H1 (cell line): ENCODE measurements around the gene KLHL21. TPM values are rescaled to one million over a fixed set of nuclear protein-coding genes. Genes with fewer than 3 reads are reported as not detected.

Experiments
- CTCF ChIA-PET: fragments of 300-600 bp; sonication (Branson Sonifier 250); formaldehyde crosslinking; loops from one replicate; lab custom pipeline; 2021; ENCODE audit not compliant: partially characterized antibody; lab: Charles Lee
- POLR2A ChIA-PET: fragments of 300-600 bp; sonication (Branson Sonifier 250); formaldehyde crosslinking; loops from one replicate; lab custom pipeline; 2021; ENCODE audit warnings: inconsistent platforms; ENCODE audit not compliant: partially characterized antibody; lab: Charles Lee
- DNase-seq, 2 experiments: peaks; one replicate each; pipeline versions ENCODE4 v3.0.0 to v3.0.0-alpha.2; 2010 to 2022; ENCODE audit warnings: low spot score in 2 of 2, low read depth in 1 of 2, mixed read lengths in 1 of 2
- FAIRE-seq: peaks from 2 replicates; lab custom pipeline; 2011; peaks lifted over from hg19 to GRCh38; lab: Jason Lieb, UNC
- H2AFZ ChIP-seq: 2 replicates; pipeline ENCODE4 v1.8.1; 2012; ENCODE audit warnings: low read length, inconsistent platforms
- H2AK5ac ChIP-seq: 2 replicates; pipeline ENCODE4 v1.6.1; 2013; ENCODE audit warnings: low read depth, low read length
- H2BK120ac ChIP-seq: replicated peaks from 2 replicates; pipeline ENCODE3; 2013; ENCODE audit warnings: low read depth, low read length, inconsistent platforms
- H2BK12ac ChIP-seq: 2 replicates; pipeline ENCODE4 v1.6.1; 2013; ENCODE audit warnings: low read depth, low read length
- H2BK15ac ChIP-seq: 2 replicates; pipeline ENCODE4 v1.6.1; 2013; ENCODE audit warnings: low read length
- H2BK20ac ChIP-seq: 2 replicates; pipeline ENCODE4 v1.6.1; 2013; ENCODE audit warnings: low read length
- H2BK5ac ChIP-seq: 2 replicates; pipeline ENCODE4 v1.6.1; 2013; ENCODE audit warnings: low read depth, low read length
- H3K14ac ChIP-seq: 2 replicates; pipeline ENCODE4 v1.6.1; 2013; ENCODE audit warnings: inconsistent platforms; ENCODE audit not compliant: insufficient read length
- H3K18ac ChIP-seq: 2 replicates; pipeline ENCODE4 v1.6.1; 2013; ENCODE audit warnings: low read length; ENCODE audit errors: extremely low read depth
- H3K23ac ChIP-seq: 2 replicates; pipeline ENCODE4 v1.6.1; 2013; ENCODE audit warnings: inconsistent platforms; ENCODE audit not compliant: insufficient read length
- H3K23me2 ChIP-seq: 2 replicates; pipeline ENCODE4 v1.6.1; 2013; ENCODE audit warnings: low read depth, low read length
- H3K27ac ChIP-seq: 2 replicates; pipeline ENCODE4 v1.6.1; 2011; ENCODE audit warnings: low read depth, low read length, inconsistent platforms
- H3K27me3 ChIP-seq, 4 experiments: replicated peaks in 1 of 4; 1 replicate in 1 of 4; 2 replicates in 3 of 4; pipeline versions ENCODE4 v1.6.1 to v1.8.1; 2011 to 2013; ENCODE audit warnings: low read length in 3 of 4, mild to moderate bottlenecking in 3 of 4, inconsistent platforms in 2 of 4, mixed read lengths in 2 of 4, moderate library complexity in 1 of 4; ENCODE audit not compliant: control insufficient read depth in 3 of 4, insufficient read depth in 3 of 4; ENCODE audit errors: extremely low read depth in 1 of 4
- H3K36me3 ChIP-seq, 4 experiments: 2 replicates each; pipeline versions ENCODE4 v1.6.1 to v1.8.1; 2011 to 2013; ENCODE audit warnings: mild to moderate bottlenecking in 4 of 4, low read length in 3 of 4, moderate library complexity in 2 of 4, control low read depth in 1 of 4, inconsistent platforms in 1 of 4; ENCODE audit not compliant: insufficient read depth in 4 of 4, control insufficient read depth in 2 of 4
- H3K4ac ChIP-seq: replicated peaks from 2 replicates; pipeline ENCODE3; 2013; ENCODE audit warnings: low read length, low read depth, mixed read lengths, inconsistent platforms; ENCODE audit not compliant: insufficient read length
- H3K4me1 ChIP-seq, 4 experiments: replicated peaks in 1 of 4; 1 replicate in 1 of 4; 2 replicates in 3 of 4; pipeline versions ENCODE4 v1.6.1 to v1.8.1; 2011 to 2013; ENCODE audit warnings: low read length in 3 of 4, inconsistent platforms in 2 of 4, mixed read lengths in 1 of 4; ENCODE audit not compliant: insufficient read depth in 4 of 4, control insufficient read depth in 3 of 4
- H3K4me2 ChIP-seq, 2 experiments: 2 replicates each; pipeline versions ENCODE4 v1.6.1 to v1.8.1; 2011 to 2013; ENCODE audit warnings: low read depth in 2 of 2, low read length in 2 of 2, control low read depth in 1 of 2, inconsistent platforms in 1 of 2, mild to moderate bottlenecking in 1 of 2; ENCODE audit not compliant: insufficient read depth in 1 of 2
- H3K4me3 ChIP-seq, 4 experiments: fragments of 200-600, 300-600 bp in 1 of 4; sonication (generic), shearing (Covaris generic), sonication (Bioruptor Twin) in 1 of 4; 2 replicates each; pipeline versions ENCODE4 v1.5.1 to v1.8.1; 2011 to 2016; ENCODE audit warnings: low read length in 4 of 4, low read depth in 3 of 4, control low read depth in 2 of 4, inconsistent platforms in 2 of 4, mild to moderate bottlenecking in 2 of 4, mixed read lengths in 1 of 4, moderate library complexity in 1 of 4; ENCODE audit not compliant: insufficient read depth in 2 of 4; ENCODE audit errors: extremely low read depth in 1 of 4
- H3K56ac ChIP-seq: replicated peaks from 2 replicates; pipeline ENCODE3; 2013; ENCODE audit warnings: low read depth, mild to moderate bottlenecking, mixed read lengths, low read length, inconsistent platforms; ENCODE audit not compliant: insufficient read length
- H3K79me1 ChIP-seq: 2 replicates; pipeline ENCODE4 v1.6.1; 2013; ENCODE audit warnings: low read depth, low read length, control low read depth
- H3K79me2 ChIP-seq, 2 experiments: 2 replicates each; pipeline versions ENCODE4 v1.6.1 to v1.8.1; 2012 to 2013; ENCODE audit warnings: low read length in 2 of 2, mild to moderate bottlenecking in 2 of 2, inconsistent platforms in 1 of 2; ENCODE audit not compliant: insufficient read depth in 2 of 2, control insufficient read depth in 1 of 2
- H3K9ac ChIP-seq, 4 experiments: replicated peaks in 1 of 4; 1 replicate in 1 of 4; 2 replicates in 3 of 4; pipeline versions ENCODE4 v1.6.1 to v1.8.1; 2011 to 2013; ENCODE audit warnings: low read depth in 3 of 4, low read length in 3 of 4, control low read depth in 2 of 4, mild to moderate bottlenecking in 2 of 4, moderate library complexity in 2 of 4, inconsistent platforms in 1 of 4; ENCODE audit errors: extremely low read depth in 1 of 4
- H3K9me3 ChIP-seq, 2 experiments: 2 replicates each; pipeline versions ENCODE4 v1.6.1 to v1.8.1; 2012 to 2013; ENCODE audit warnings: mild to moderate bottlenecking in 2 of 2, moderate library complexity in 2 of 2, control low read depth in 1 of 2, inconsistent platforms in 1 of 2, low read depth in 1 of 2, low read length in 1 of 2, mixed read lengths in 1 of 2; ENCODE audit not compliant: insufficient read depth in 2 of 2
- H4K20me1 ChIP-seq, 2 experiments: replicated peaks in 1 of 2; 2 replicates each; pipeline versions ENCODE3 to v1.8.1; 2011 to 2013; ENCODE audit warnings: inconsistent platforms in 2 of 2, low read length in 2 of 2, mild to moderate bottlenecking in 1 of 2; ENCODE audit not compliant: insufficient read depth in 2 of 2, control insufficient read depth in 1 of 2
- H4K5ac ChIP-seq: 2 replicates; pipeline ENCODE4 v1.6.1; 2013; ENCODE audit warnings: low read length, low read depth, mixed read lengths, inconsistent platforms; ENCODE audit not compliant: insufficient read length
- H4K8ac ChIP-seq: 2 replicates; pipeline ENCODE4 v1.8.0; 2013; ENCODE audit warnings: mild to moderate bottlenecking, moderate library complexity, low read length, inconsistent platforms; ENCODE audit not compliant: insufficient read depth; ENCODE audit errors: extremely low read depth
- H4K91ac ChIP-seq: replicated peaks from 2 replicates; pipeline ENCODE3; 2013; ENCODE audit warnings: low read length, mixed read lengths, inconsistent platforms; ENCODE audit not compliant: insufficient read length
- WGBS, 2 experiments: shearing (Covaris generic) in 1 of 2; methylation state at CpG; one replicate each; pipeline versions ENCODE4 v1.1.6 to v1.1.7; 2013 to 2015; ENCODE audit warnings: low lambda C conversion rate in 2 of 2, mixed read lengths in 2 of 2, inconsistent platforms in 1 of 2, low coverage in 1 of 2, missing lambda C conversion rate in 1 of 2; ENCODE audit not compliant: insufficient replicate concordance in 2 of 2, insufficient coverage in 1 of 2, insufficient read length in 1 of 2; ENCODE audit errors: extremely low coverage in 1 of 2, missing lambda C conversion rate in 1 of 2; 5-methylcytosine and 5-hydroxymethylcytosine counted together
- polyA plus RNA-seq, 7 experiments: library from polyadenylated mRNA; depleted of rRNA in 3 of 7; stranded (reverse) in 5 of 7; unstranded in 2 of 7; fragments of >200 nt in 5 of 7; fragments of 200-250 nt in 2 of 7; gene quantifications; 1 replicate in 5 of 7; 2 replicates in 1 of 7; 4 replicates in 1 of 7; pipeline versions ENCODE4 v1.2.1 to v1.2.3, GENCODE V29; 2011 to 2013; ENCODE audit warnings: missing spikeins in 2 of 7, mixed read lengths in 2 of 7
- total RNA-seq: library from RNA; stranded (reverse); fragmentation: NEBNext Ultra II Directional; extraction: Animal tissue kit (Norgen Biotek cat#: 25700); gene quantifications from 2 replicates; pipeline ENCODE4 v1.2.1, GENCODE V29; 2021

Gene KLHL21
- total and polyA plus RNA-seq, 2 of the 8 experiments (the other 6 are each of a cell fraction or from before 2014, with no cell fraction given): 11.9 to 22.3 TPM

DNA sequence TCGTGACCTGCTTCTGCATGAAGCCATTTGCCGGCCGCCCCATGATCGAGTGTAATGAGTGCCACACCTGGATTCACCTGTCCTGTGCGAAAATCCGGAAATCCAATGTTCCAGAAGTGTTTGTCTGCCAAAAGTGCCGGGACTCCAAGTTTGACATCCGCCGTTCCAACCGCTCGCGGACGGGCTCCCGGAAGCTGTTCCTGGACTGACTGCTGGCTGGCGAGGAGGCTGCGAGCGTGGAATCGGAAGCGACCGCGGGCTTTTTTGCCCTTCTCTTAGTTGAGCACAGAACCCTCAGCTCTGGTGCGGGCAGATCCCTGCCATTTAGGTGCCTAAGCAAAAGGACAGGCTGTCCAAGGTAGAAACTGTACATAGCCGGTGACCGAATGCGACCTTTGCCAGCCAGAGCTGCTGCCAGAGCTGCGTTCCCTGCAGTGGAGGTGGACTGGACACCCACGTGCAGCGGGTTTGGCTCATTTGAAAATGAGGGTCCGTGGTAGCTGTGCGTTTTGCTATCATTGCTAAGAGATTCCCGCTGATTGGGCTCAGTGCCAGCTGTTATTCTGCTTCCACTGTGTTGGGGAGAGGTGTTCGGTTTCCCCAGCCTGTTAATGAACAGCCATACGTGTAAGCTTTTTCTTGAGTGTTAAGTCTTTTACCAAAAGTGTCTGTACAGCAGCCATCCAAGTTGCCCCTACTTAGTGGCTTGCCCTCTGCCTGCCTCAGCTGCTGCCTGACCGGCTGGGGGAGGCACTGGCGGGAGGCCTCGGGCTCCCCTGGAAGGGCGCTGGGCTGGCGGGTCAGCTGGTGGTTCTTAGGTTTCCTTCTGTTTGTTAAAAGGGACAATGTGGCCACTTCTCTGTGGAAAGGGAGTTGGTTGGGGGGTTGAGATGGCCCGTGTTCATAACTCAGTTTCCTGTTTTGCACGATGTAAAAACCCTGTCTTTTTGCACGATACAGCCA lies 19.0 kb upstream of the KLHL21 start:
- Histone ChIP-seq H3K4ac (no peak overlapping the region), H2BK120ac (no peak overlapping the region), H3K23ac (no peak overlapping the region), H2BK12ac (no peak overlapping the region), H4K5ac (no peak overlapping the region), H3K18ac (no peak overlapping the region), H3K36me3 (peaks cover 16 to 67% (median 34%) of the 10 kb centered on the region in 4 experiments), H2BK5ac (no peak overlapping the region), H3K4me2 (no peak overlapping the region), H3K23me2 (no peaks in the 10 kb centered on the region; the same call in 1 of the 2 replicates), H3K79me1 (peaks cover 3% of the 10 kb centered on the region), H3K4me3 (no peak overlapping the region), H2BK15ac (no peak overlapping the region), H3K27ac (no peak overlapping the region), H2AFZ (no peak overlapping the region), H3K4me1 (0 out of 7 replicates have a peak, but pooled peaks cover 0 to 2% (median 0%) of the 10 kb centered on the region in 4 experiments), H2BK20ac (no peak overlapping the region), H2AK5ac (no peak overlapping the region), H3K9ac (no peak overlapping the region), H4K91ac (no peak overlapping the region), H3K27me3 (no peaks in the 10 kb centered on the region), H3K79me2 (peaks cover 4 to 63% of the 10 kb centered on the region in 2 experiments), H4K20me1 (peaks cover 18 to 22% of the 10 kb centered on the region in 2 experiments), H3K9me3 (no peaks in the 10 kb centered on the region), H4K8ac (no peak overlapping the region), H3K14ac (no peak overlapping the region), H3K56ac (no peak overlapping the region)
- DNase-seq (no peak), FAIRE-seq (no peak)
- 93% methylated on average over 41 of the region's 41 CpGs; no CpG with 5 or more reads in 1 of the 2 experiments for WGBS, 2 experiments
- POLR2A ChIA-PET: interaction anchor here (0.6 to 14.3 kb wide), 5 partner anchors 12 to 68 kb away, joined by 3 to 175 read pairs (median 5); partner anchors contain the start of gene KLHL21
- CTCF ChIA-PET: interaction anchor here (0.7 to 4.7 kb wide), 5 partner anchors 11 to 218 kb away, joined by 3 to 21 read pairs (median 9); no protein-coding TSS in a partner anchor
